ENCODE measurements around the gene EPS8L3. TPM values are rescaled to one million over a fixed set of nuclear protein-coding genes. Genes with fewer than 3 reads are reported as not detected.

EPS8L3 gene
- total RNA-seq, 2 experiments from 2014 or later, result not detected

GRCh38 chr1:109782514-109782913 lies 18.8 kb upstream of the EPS8L3 start:
- Mint-ChIP-seq H3K4me3 (no peak overlapping the region), H3K4me1 (ENCODE audit: low read depth) (peaks cover 2% of the 10 kb centered on the region), H3K9me3 (peaks cover 7% of the 10 kb centered on the region), H3K27ac (no peak overlapping the region), H3K36me3 (ENCODE audit: low read depth) (peaks cover 2% of the 10 kb centered on the region), H3K27me3 (no peaks in the 10 kb centered on the region)
- no peak for ATAC-seq
- ChIA-PET CTCF (interaction anchor here (0.7 to 24.0 kb wide), 7 partner anchors 5 to 994 kb away, joined by 3 to 745 read pairs (median 8); partner anchors contain the start of gene AHCYL1), POLR2A (interaction anchor here (1.9 kb wide), 1 partner anchor 202 kb away, joined by 5 read pairs; the partner anchor contains the start of gene AHCYL1)
- intact Hi-C loops (cut with micrococcal nuclease), result no loop called here
- no peak for TF ChIP-seq CTCF (IDR thresholded peaks at IDR 0.05)
- DNase-seq, result no peak

- Mint-ChIP-seq H3K36me3 (ENCODE audit: low read depth) (peaks cover 2% of the 10 kb centered on the region), H3K9me3 (peaks cover 7% of the 10 kb centered on the region), H3K27ac (no peak overlapping the region), H3K4me3 (no peak overlapping the region), H3K4me1 (ENCODE audit: low read depth) (peaks cover 2% of the 10 kb centered on the region), H3K27me3 (no peaks in the 10 kb centered on the region)
- TF ChIP-seq CTCF (IDR thresholded peaks at IDR 0.05), result no peak
- ATAC-seq, result no peak
- CTCF ChIA-PET, result interaction anchor here (0.7 to 24.0 kb wide), 7 partner anchors 4 to 993 kb away, joined by 3 to 745 read pairs (median 8); partner anchors contain the start of gene AHCYL1
- no peak for DNase-seq
- POLR2A ChIA-PET, result interaction anchor here (1.3 to 1.9 kb wide), 2 partner anchors 9 to 203 kb away, joined by 3 to 5 read pairs; partner anchors contain the start of gene AHCYL1
- intact Hi-C loops (cut with micrococcal nuclease), result no loop called here
Measured at GRCh38 chr1:109781806-109782205, 18.1 kb upstream of the EPS8L3 start.

- H3K36me3 Mint-ChIP-seq (ENCODE audit: low read depth), result peaks cover 2% of the 10 kb centered on the region
- H3K4me1 Mint-ChIP-seq (ENCODE audit: low read depth), result no peaks in the 10 kb centered on the region
- ChIA-PET CTCF (interaction anchor here (1.3 to 24.0 kb wide), 4 partner anchors 8 to 249 kb away, joined by 5 to 745 read pairs (median 83); partner anchors contain the start of gene AHCYL1), POLR2A (interaction anchor here (1.3 to 2.7 kb wide), 3 partner anchors 9 to 203 kb away, joined by 3 to 10 read pairs (median 3); partner anchors contain the start of gene AHCYL1)
- intact Hi-C loops (cut with micrococcal nuclease), result no loop called here
- H3K4me3 Mint-ChIP-seq, result no peak overlapping the region
- ATAC-seq (no peak), DNase-seq (no peak)
- H3K9me3 Mint-ChIP-seq, result peaks cover 7% of the 10 kb centered on the region
- H3K27me3 Mint-ChIP-seq, result no peaks in the 10 kb centered on the region
- no peak overlapping the region for H3K27ac Mint-ChIP-seq
- no peak for TF ChIP-seq CTCF (IDR thresholded peaks at IDR 0.05)
Measured at GRCh38 chr1:109780982-109781381, 17.3 kb upstream of the EPS8L3 start.

GRCh38 chr1:109777980-109778625 lies 14.4 kb upstream of the EPS8L3 start:
- ATAC-seq, result no peak
- peaks cover 7% of the 10 kb centered on the region for H3K9me3 Mint-ChIP-seq
- CTCF ChIA-PET, result interaction anchor here (0.8 to 24.0 kb wide), 22 partner anchors 11 to 257 kb away, joined by 3 to 745 read pairs (median 8); partner anchors contain the start of gene AHCYL1

More at GRCh38 chr1:109777980-109778625, 14.4 kb upstream of the EPS8L3 start:
- intact Hi-C loops (cut with micrococcal nuclease), result loop anchor here (5.0 kb wide), 1 partner anchor 134 kb away; the partner anchor contains the start of gene CSF1
- Mint-ChIP-seq H3K4me3 (no peak overlapping the region), H3K27ac (no peak overlapping the region), H3K27me3 (no peaks in the 10 kb centered on the region), H3K36me3 (ENCODE audit: low read depth) (peaks cover 2% of the 10 kb centered on the region), H3K4me1 (ENCODE audit: low read depth) (no peaks in the 10 kb centered on the region)
- DNase-seq, result no peak
- POLR2A ChIA-PET, result interaction anchor here (1.4 to 4.1 kb wide), 4 partner anchors 14 to 257 kb away, joined by 3 to 45 read pairs (median 4); partner anchors contain the start of genes AHCYL1 and STRIP1
- TF ChIP-seq CTCF (IDR thresholded peaks at IDR 0.05), result no peak

Data from activated CD8-positive, alpha-beta T cell treated with anti-CD3 and anti-CD28 coated beads for 36 hours (primary cell).